ENCODE data around the gene C1orf159.

The C1orf159 gene

DNA sequence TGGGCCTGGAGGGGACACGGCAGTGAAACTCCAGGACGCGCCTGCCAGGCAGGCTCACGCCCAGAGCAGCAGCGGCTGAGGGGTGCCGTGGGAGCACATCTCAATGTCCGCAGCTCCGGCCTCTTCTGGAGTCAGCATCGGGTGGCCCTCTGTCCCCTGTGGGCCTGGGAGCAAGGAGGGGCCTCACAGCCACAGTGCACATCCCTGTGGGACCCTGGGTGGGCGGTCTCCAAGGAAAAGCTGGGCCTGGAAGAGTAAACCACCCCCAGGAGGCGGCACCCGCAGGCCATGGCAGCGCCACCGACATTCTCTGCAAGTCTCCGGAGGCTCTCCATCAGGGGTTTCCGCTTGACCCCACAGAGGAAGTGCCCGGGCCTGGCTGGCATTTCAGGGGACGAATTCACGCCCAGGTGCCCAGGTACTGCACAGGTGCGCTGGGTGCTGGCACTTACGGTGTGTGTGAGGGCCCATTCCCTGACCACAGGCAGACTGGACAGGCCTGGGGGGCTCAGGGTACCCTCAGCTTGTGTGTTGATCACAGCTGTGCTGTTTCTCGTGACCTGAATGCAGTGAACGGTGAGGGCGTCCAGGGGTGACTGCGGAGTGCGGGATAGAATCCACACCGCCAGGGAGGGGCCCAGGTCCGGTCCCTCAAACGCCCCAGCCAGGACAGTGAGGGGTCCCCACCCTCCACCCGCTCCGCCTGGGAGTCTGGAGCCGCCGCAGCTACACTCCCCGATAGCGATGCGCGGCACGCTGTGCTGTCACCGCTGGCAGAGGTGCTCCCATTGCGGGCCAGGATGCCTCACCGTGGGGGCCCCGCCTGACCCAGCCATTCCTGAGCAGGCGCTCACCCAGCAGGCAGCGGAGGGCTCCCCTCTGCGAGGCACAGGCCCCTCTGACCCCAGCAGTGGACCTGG, 25.2 kb downstream of the C1orf159 start:
- no peak for DNase-seq

- no peak for DNase-seq
These were observed 26.0 kb downstream of the C1orf159 start for GRCh38 chr1:1089731-1090423.

GRCh38 chr1:1088801-1089680, 26.8 kb downstream of the C1orf159 start:
- no peak for DNase-seq

- DNase-seq: no peak
These were observed 27.7 kb downstream of the C1orf159 start for GRCh38 chr1:1088029-1088800.

DNA sequence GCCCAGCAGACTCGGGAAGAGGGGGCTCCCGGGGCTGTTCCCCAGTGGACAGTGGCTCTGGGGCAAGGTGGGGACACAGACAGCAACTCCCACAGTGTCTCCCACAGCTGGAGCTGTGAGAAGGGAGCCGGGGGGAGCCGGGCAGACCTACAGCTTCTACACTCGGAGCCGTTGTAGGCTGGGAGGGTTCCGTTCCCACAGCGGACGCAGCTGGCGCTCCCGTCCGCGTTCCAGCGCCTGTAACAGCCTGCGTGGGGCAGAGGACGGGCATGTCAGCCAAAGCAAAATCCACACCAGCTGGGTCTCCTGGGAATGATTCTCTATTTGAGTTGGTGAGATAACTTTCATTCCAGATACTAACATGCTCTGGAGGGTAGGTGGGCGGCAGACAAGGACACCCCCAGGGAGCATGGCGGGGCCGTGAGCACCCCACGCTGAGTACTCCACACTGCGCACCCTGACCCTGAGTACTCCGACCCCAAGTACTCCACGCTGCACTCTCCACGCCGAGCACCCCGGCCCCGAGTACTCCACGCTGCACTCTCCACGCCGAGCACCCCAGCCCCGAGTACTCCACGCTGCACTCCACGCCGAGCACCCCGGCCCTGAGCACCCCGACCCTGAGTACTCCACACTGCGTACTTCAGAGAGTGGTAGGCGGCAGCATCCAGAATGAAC, 28.4 kb downstream of the C1orf159 start:
- no peak for DNase-seq

DNA sequence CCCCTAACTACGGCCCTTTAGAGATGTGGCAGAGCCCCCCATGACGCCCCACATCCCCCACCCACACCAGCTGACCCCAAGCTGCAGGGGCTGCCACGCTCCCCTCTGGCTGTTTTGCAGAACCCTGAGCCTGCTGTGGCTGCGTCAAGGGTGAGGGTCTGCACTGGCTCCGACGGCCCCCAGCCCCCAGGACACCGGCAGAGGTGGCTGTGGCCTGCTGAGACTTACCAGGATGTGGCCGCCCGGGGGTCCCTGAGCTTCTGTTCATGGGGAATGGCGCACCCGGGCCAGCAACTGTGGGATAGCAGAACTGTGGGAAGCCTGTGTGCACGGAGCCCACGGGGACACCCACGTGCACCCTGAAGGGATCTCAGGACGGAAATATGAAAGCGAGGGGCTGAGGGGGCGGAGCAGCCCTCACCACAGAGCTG, 29.0 kb downstream of the C1orf159 start:
- DNase-seq: no peak

DNA sequence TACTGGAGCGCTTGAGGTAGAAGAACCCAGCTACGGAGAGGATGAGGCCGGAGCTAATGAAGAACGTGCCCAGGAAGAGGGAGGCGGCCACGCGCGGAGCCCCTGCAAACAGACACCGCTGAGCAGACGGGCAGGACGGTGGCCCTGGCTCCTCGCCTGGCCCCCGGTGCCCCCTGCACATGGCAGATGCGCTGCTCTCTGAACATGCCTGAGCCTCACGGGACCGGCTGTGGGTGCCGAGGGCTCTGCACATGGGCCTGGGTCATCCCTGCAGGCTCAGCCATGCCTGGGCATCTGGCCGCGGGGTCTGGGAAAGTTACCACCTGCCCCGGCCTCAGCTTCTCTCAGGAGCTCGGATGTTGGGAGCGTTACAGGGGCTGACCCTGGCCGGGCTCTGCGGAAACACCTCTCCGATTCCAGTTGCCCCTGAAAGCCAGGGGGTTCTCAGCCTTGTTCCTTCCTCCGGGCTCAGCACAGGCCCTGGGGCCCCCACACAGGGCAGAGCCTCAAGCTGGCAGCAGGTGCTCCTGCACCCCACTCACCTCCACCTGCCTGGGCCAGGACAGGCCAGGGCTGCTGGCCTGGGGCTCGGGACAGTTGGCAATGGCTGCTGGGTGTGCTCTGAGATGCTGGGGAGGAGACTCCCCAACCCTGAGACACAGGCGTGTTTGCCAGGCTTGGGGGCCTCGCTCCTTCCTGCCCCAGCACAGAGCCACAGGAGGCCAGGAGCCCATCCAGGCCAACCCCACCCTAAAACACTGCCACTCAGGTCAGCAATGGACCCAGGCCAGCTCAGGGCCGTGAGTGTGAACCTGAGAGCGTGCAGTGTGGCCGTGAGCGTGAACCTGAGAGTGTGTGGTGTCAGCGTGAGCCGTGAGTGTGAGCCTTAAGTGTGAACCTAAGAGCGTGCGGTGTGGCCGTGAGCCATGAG, 29.7 kb downstream of the C1orf159 start:
- DNase-seq: no peak

GRCh38 chr1:1085171-1085841, 30.6 kb downstream of the C1orf159 start:
- no peak for DNase-seq

- no peak for DNase-seq
These were observed 31.3 kb downstream of the C1orf159 start for GRCh38 chr1:1084372-1085170.

DNA sequence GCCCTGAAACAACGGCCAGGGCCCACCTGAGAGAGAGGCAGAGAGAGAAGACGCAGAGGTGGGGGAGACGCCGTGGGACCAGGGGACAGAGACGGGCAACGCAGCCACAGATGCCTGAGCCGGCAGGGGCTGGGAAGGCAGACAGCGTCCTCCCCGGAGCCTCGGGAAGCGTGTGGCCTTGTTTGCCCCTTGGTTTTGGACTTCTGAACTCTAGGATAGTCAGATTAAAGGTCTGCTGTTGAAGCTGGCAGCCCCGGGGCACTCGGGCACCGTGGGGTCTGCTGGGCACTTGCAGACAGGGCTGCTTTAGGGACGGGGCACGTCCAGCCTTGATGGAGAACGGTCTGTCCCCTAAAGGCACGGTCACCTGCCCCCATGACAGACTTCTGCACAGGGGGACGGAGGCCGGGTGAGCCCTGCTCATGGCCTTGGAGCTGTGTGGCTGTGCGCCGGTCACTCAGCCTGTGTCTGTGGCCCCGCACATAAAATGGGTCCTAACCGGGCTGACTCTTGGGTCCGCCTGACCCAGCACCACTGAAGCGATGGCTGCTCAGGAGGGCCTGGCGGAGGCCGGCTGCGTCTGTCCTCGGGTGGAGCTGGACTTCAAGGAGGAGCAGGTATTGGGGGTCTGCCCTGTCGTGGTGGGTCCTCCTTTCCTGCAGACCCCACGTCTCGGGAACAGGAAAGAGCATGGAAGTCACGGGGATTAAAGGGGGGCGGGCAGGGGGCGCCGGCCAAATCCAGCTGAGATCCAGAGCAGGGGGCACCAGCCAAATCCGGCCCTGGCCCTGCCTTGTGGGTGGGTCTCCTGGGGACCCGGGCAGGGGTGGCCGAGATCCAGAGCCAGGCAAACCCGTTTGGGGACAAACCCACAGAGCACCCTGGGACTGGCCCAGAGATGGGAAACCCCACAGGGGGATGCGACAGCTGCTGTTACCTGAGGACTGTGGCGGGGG, 32.2 kb downstream of the C1orf159 start:
- DNase-seq: no peak

- DNase-seq: no peak
These were observed 33.0 kb downstream of the C1orf159 start for GRCh38 chr1:1082776-1083415.

DNA sequence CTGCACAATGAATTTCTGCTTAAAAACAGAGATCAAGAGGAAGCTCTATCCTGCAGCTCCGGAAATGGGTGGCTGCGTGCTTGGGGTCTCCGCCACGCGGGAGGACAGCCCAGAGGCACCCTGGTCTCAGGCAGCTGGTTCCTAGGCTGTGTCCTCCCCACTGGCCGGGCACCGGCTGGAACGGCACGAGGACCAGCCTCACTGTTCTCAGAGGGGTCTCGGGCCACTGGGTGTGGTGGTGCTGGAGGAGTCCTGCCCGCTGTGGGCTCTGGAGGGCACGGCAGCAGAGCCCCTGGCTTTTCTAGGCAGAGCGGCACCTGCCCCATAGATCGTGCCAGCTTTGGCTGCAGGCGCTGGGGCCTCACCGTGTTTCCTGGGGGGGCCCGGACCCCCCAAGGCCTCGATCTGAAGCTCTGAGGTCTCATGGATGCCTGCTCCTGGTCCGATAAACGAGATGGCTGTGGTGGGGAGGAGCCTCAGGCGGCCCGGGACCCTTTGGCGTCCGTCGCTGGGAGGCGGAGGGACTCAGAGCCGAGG, 33.6 kb downstream of the C1orf159 start:
- DNase-seq: no peak

DNA sequence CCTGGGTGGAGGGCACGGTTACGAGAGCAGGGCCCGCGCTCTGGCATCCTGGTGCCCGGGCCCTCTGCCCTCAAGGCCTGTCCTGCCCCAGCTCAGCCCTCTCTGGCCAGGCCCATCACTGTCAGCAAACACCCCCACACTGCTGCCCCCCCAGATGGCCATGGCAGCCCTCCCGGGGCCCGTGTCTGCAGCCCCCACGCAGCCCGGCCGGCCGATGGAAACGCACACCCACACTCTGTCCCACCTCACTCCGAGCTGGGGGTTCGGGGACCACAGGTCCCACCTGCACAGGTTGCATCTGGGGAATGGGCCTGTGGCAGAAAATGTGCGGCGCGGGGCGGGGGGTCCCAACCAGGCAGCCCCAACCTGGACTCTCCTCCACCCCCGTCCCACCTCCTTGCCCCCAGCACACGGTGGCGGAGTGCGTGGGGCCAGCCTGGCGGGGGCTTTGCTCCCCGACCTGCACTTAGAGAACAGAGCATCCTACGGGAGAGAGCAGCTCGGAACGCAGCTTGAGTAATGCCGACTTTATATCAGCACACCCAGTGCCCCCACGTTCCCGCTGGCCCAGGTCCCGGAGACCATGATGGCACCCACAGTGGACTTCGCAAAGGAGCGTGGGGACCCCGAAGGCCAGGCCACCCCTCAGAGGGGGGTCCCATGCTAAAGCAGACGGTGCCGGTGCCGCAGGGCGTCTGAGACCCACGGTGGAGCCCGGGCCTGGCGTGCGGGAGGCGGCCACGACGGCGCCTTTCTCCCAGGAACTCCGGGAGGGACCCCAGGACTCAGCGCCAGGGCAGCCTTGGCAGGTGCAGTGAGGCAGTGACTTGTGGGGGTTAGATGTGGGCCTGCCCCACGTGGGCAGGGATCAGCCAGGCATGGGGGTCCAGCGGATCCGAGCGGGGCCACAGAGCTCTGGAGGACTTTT, 34.3 kb downstream of the C1orf159 start:
- DNase-seq: no peak

DNA sequence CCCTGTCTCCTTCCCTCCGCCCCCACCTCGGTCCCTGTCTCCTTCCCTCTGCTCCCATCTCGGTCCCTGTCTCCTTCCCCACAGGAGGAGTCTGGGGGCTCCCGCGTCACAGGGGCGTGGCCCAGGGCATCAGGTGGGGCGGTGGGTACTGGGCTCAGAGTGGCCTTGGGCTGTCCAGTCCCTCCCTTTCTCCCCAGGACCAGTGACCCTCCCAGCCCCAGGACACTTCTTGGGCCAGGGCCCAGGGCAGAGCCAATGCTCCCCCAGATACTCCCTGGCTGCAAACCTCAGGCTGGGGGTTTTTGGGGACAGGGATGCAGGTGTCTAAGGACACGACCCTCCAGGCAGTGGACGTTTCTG, 35.0 kb downstream of the C1orf159 start:
- DNase-seq: no peak

- DNase-seq: no peak
These were observed 35.6 kb downstream of the C1orf159 start for GRCh38 chr1:1080122-1080757.
